GF-D8 (cell line): Measurements from ENCODE around the gene IRF2.
A peak's percentile ranks its signal among the peaks of the same experiment; 100 is the strongest.

ENCODE experiments used
- DNase-seq: peaks from one replicate; lab custom pipeline; 2025; lab: John Stamatoyannopoulos, UW

Gene IRF2

GRCh38 chr4:184368290-184368689 lies 106.1 kb downstream of the IRF2 start:
- no peak for DNase-seq

GRCh38 chr4:184364100-184364921 lies 110.0 kb downstream of the IRF2 start:
- DNase-seq = no peak

GRCh38 chr4:184363258-184363657 lies 111.1 kb downstream of the IRF2 start:
- no peak for DNase-seq

GRCh38 chr4:184362396-184362795 lies 112.0 kb downstream of the IRF2 start:
- no peak for DNase-seq

DNA sequence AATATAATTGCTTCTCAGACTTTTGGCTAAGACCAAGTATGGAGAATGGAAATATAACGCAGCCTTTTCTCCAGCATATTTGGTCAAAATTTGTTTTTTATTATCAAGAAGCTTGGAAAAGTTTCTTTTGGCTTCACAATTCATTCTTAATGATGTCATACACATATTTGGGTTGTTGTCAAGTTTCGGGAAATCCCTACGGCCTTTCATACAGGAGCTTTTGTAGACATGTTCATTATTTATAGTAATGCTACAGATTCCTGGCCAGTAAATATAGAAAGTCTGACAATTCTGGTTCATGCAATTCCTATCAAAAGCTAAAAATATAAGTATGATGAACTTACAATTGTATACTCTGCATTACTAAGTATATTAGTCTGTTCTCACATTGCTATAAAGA lies 112.9 kb downstream of the IRF2 start:
- no peak for DNase-seq

- DNase-seq = no peak
These were observed 114.5 kb downstream of the IRF2 start for GRCh38 chr4:184359888-184360287.

GRCh38 chr4:184358521-184359232 lies 115.7 kb downstream of the IRF2 start:
- no peak for DNase-seq

DNA sequence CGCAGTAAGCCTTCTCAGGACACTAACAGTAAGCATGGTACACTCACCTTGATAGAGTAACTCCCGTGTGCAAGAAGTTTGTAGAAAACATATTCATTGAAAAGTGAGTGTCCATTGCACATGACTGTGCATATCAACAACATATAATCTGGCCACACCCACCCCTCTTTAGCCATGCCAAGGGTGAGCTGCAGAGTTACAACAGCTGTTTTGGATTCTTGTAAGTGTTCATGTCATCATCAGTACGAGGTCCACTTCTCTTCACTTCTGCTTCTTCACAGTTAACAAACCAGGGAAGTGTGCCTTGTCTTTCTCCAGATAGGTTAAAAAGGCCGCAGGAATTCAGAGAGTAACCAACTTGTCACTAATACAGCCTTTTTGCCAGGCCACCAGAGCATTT lies 116.6 kb downstream of the IRF2 start:
- DNase-seq = no peak

DNA sequence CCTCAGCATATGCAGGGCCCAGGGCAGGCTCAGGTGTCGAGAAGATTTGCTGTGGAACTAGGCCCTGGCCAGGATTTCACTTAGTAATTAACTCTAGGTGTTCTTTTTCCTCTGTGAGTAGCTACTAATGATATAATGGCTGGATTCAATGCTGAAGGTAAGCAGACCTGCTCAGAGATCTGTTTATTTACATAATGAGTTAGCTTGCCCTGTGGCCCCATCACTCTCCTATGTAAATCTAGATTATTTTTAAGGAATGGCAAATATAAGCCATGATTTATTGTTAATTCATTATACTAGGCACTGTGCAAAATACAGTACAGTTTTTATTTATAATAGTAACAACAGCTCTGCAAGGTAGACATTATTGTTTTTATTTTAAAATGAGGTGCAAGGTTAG lies 117.2 kb downstream of the IRF2 start:
- no peak for DNase-seq

DNA sequence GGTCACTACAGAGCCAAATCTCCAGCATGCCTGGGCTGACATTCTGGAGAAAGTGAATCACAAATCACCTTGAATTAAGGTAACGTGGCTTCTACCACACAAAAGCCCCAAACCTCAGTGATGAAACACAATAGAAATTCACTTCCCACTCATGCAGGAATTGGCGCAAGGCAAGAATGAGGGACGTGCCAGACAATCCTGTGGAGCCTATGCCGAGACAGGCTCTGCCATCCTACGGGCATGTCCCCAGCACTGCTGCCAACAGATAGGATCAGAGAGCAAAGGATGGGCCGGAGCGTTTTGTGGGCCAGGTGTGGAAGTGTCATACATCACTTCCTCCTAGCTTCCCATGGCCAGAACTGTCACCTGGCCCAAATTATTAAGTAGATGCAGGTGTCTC lies 118.0 kb downstream of the IRF2 start:
- DNase-seq = no peak

DNA sequence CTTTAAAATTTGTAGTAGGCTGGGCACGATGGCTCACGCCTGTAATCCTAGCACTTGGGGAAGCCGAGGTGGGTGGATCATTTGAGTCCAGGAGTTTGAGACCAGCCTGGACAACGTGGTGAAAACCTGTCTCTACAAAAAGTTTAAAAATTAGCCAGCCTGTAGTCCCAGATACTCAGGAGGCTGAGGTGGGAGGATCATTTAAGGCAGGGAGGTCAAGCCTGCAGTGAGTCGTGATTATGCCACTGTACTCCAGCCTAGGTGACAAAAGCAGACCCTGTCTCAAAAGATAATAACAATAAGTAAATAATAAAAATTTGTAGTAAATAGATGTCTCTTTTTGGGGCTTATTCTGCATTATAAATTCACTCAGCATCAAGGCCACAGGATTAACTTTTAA lies 118.5 kb downstream of the IRF2 start:
- no peak for DNase-seq

- DNase-seq = peak; percentile 96
These were observed 119.2 kb downstream of the IRF2 start for GRCh38 chr4:184355111-184355604.

DNA sequence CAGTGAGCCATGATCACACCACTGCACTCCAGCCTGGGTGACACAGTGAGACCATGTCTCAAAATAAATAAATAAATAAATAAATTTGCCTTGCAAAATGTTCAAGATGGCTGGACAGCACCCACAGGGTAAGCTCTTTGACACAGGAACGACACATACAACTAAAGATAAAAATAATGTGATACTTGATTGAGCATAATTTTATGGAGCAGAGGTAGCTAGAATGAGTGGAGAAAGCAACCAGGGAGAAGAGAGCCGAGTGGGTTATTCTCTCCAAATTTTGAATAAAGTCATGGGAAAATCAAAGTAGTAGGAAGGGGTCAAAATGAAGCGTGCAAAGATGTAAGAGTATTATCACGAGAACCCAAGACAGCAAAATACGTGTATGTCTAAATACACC lies 121.5 kb downstream of the IRF2 start:
- no peak for DNase-seq

DNA sequence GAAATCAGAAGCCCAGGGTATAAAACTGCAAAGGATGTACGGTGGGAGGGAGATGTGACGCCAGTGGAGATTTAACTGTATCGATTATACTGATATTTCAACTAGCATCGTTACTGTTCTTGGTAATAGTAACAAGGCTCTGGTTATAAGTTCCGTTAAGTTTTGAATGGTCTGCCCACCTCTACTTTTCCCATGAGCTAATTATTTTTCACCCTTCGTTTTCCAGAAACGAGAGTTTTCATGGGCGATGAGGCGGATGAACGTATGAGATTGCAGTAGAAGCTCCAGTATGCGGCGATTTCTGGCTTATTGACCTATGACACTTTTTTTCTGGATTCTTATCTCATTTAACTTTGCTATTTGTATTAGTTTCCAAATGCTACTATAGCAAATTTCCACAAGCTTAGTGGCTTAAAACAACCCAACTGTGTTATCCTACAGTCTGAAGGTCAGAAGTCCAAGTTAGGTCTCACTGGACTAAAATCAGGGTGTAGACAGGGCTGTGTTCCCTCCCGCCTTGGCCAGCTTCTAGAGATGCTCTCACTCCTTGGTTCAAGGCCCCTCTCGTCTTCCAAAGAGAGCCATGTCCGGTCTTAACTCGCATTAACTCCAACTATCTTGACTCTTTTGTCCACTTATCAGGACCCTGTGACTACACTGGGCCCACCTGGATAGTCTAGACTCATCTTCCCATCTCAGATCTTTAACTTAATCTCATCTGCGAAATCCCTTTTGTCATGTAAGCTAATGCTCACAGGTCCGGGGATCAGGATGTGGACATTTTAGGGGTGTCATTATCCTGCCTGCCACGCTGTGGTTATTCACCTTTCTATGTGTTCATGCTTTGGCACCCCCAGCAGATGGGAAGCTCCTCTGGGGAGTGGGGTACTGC lies 122.5 kb downstream of the IRF2 start:
- no peak for DNase-seq

- no peak for DNase-seq
These were observed 123.4 kb downstream of the IRF2 start for GRCh38 chr4:184350964-184351363.

- no peak for DNase-seq
These were observed 124.0 kb downstream of the IRF2 start for GRCh38 chr4:184350213-184350817.

- DNase-seq = no peak
These were observed 124.9 kb downstream of the IRF2 start for GRCh38 chr4:184349283-184350039.

GRCh38 chr4:184348311-184349233 lies 125.8 kb downstream of the IRF2 start:
- no peak for DNase-seq

GRCh38 chr4:184347251-184348239 lies 126.8 kb downstream of the IRF2 start:
- DNase-seq = peak; percentile 97
